HG03439 (cell line): ENCODE data around the gene OR6C4.
"Not testable (repeated sequence)": the region's sequence is repeated elsewhere in the genome, so short reads cannot be mapped to it uniquely, and the experiment has no call there.

Experiments
- ATAC-seq: cut with Tn5 transposase; IDR thresholded peaks from one replicate; pipeline ENCODE4 v1.9.1; 2021; ENCODE audit warnings: mild to moderate bottlenecking, moderate library complexity; ENCODE audit not compliant: unreplicated experiment

The OR6C4 gene

DNA sequence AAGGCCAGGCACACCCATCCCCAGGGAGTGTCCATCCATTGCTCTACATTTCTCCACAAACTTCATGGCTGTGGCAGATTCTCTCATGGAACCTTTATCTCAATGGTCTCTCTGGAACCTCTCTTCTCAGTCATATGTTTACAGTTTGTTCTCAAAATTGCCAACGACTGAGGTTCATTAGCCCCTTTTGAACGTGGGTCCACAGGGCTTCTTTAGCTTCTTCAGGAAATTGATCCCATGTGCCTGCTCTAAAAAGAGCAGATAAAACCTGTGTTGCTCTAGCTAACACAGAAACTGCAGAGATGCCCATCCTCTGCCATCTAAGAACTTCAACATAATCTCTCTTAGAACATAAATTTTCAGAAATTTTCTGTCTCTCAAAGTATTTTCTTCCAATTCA, at the start of gene OR6C4:
Gene OR6C4, plus strand, starts transcription at position 301 of the 400 bp plus-strand sequence. CDS start 1,625 bp downstream, outside the sequence.
- ATAC-seq: no peak

DNA sequence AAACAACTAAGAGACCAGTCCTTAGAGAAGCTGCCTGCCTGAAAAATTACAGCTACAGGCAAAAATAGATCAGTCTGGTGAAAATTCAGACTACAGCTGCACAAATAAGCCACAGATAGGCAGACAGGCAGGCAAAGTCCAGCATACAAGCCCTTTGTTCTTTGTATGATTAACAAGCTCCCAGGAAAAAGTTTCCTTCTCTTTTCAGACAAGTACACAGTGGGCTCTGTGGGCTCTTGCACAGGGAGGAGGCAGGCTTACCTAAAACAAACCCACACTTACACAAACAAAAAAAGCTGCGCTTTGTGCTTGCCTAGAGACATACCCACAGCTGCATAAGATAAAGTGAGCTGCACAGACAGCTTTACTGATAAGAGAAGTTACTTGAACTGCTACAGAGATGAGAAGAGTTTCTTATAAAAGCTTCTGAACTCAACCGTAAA, 49.6 kb upstream of the OR6C4 start:
- ATAC-seq: no peak

DNA sequence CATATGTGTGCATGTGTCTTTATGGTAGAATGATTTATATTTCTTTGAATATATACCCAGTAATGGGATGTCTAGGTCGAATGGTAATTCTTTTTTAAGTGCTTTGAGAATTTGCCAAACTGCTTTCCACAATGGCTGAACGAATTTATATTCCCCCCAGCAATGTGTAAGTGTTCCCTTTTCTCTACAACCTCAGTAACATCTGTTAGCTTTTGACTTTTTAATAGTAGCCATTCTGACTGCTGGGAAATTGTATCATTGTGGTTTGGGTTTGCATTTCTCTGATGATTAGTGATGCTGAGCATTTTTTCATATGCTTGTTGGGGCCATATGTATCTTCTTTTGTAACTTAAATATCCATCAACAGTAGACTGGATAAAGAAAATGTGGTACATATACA, 47.8 kb upstream of the OR6C4 start:
- no peak for ATAC-seq

- ATAC-seq: no peak
Measured at GRCh38 chr12:55515696-55516095, 33.7 kb upstream of the OR6C4 start.

DNA sequence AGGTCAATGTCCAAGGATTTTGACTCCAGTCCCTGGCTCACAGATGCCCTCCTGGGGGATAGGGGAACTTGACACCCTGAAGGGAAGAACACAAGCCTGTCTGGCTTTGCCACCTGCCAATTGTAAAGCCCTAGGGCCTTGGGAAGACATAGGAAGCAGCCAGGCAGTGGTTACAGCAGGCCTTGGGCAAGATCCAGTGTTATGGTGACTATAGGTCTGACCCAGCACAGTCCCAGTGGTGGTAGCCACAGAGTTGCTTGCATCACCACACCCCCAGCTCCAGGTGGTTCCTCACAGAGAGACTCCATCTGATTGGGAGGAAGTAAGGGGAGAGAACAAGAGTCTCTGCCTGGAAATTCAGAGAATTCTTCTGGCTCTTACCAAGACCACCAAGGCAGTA, 33.0 kb upstream of the OR6C4 start:
- no peak for ATAC-seq

- ATAC-seq: not testable (repeated sequence)
Measured at GRCh38 chr12:55548235-55548634, 1.2 kb upstream of the OR6C4 start.

GRCh38 chr12:55548756-55549155, 646 bp upstream of the OR6C4 start:
- no peak for ATAC-seq

GRCh38 chr12:55554296-55554695, 4.9 kb downstream of the OR6C4 start:
- ATAC-seq: no peak

DNA sequence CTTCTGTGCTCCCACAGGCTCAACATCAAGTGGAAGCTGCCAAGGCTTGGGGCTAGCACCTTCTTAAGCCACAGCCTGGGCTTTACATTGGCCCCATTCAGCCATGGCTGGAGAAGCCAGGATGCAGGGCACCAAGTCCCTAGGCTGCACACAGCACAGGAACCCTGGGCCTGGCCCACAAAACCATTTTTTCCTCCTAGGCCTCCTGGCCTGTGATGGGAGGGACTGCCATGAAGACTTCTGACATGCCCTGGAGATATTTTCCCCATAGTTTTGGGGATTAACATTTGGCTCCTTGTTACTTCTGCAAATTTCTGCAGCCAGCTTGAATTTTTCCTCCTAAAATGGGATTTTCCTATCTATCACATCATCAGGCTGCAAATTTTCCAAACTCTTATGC, 20.7 kb downstream of the OR6C4 start:
- ATAC-seq: not testable (repeated sequence)

DNA sequence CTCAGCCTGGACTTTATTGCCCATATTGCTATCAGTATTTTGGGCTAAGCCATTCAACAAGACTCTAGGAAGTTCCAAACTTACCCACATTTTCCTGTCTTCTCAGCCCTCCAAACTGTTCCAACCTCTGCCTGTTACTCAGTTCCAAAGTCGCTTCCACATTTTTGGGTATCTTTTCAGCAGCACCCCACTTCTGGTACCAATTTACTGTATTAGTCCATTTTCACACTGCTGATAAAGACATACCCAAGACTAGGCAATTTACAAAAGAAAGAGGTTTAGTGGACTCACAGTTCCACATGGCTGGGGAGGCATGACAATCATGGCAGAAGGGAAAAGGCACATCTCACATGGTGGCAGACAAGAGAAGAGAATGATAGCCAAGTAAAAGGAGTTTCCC, 21.3 kb downstream of the OR6C4 start:
- not testable (repeated sequence) for ATAC-seq

DNA sequence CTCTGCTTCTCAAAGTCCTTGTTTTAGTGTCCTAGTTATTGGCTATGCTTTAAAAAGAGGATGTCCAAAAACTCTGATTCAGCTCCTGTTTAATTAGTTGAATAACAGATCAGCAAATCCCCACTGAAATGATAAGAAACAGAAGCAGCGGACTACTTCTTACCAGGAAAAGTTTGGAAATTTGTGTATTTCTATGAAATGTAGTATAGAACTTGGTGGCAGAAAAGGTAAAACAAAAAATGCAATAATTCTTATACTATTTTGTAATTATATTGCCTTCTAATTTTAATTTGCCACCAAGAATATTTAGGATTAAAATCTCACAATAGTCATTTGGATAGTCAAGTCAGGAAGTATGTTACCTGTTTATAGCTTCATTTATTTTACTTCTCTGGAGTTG, 22.8 kb downstream of the OR6C4 start, which contains the start of gene OR2AP1:
Gene OR2AP1, plus strand, starts transcription at position 301 of the 400 bp plus-strand sequence. CDS start 1,947 bp downstream, outside the sequence.
- no peak for ATAC-seq

GRCh38 chr12:55582066-55582465, 32.7 kb downstream of the OR6C4 start:
- no peak for ATAC-seq

- no peak for ATAC-seq
Measured at GRCh38 chr12:55585817-55586216, 36.4 kb downstream of the OR6C4 start.

DNA sequence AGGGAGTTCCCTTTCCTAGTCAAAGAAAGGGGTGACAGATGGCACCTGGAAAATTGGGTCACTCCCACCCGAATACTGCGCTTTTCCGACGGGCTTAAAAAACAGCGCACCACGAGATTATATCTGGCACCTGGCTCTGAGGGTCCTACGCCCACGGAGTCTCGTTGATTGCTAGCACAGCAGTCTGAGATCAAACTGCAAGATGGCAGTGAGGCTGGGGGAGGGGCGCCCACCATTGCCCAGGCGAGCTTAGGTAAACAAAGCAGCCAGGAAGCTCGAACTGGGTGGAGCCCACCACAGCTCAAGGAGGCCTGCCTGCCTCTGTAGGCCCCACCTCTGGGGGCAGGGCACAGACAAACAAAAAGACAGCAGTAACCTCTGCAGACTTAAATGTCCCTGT, 40.8 kb downstream of the OR6C4 start:
- ATAC-seq: not testable (repeated sequence)
